Aorta (tissue), 5 donors: ENCODE measurements around the gene RTBDN. TPM values are rescaled to one million over a fixed set of nuclear protein-coding genes. Genes with fewer than 3 reads are reported as not detected.
A peak's percentile ranks its signal among the peaks of the same experiment; 100 is the strongest.

Experiments used
- ATAC-seq: fragments of 200-7000 bp; cut with Tn5 transposase; one replicate; pipeline ENCODE4 v1.9.1; 2022; ENCODE audit warnings: moderate library complexity; ENCODE audit not compliant: low FRiP score
- DNase-seq, 2 donors: peaks; one replicate each; pipeline ENCODE4 v3.0.0-alpha.2; 2020
- H3K27ac ChIP-seq, 2 donors: one replicate each; pipeline ENCODE4 v1.5.1; 2013; ENCODE audit warnings: low read length in 2 of 2, mild to moderate bottlenecking in 2 of 2, moderate library complexity in 2 of 2, control low read depth in 1 of 2, inconsistent platforms in 1 of 2, low read depth in 1 of 2
- H3K27me3 ChIP-seq, 2 donors: one replicate each; pipeline ENCODE4 v1.6.1; 2013; ENCODE audit warnings: control low read depth in 1 of 2, low read length in 1 of 2, mild to moderate bottlenecking in 1 of 2, moderate library complexity in 1 of 2; ENCODE audit not compliant: insufficient read depth in 2 of 2, control insufficient read depth in 1 of 2
- H3K36me3 ChIP-seq, 2 donors: one replicate each; pipeline ENCODE4 v1.6.1; 2013; ENCODE audit warnings: control low read depth in 1 of 2, low read length in 1 of 2, mild to moderate bottlenecking in 1 of 2; ENCODE audit not compliant: insufficient read depth in 2 of 2, control insufficient read depth in 1 of 2
- H3K4me1 ChIP-seq, 2 donors: one replicate each; pipeline ENCODE4 v1.6.1; 2013; ENCODE audit warnings: low read length in 2 of 2, control low read depth in 1 of 2, mild to moderate bottlenecking in 1 of 2, moderate library complexity in 1 of 2; ENCODE audit not compliant: insufficient read depth in 2 of 2, control insufficient read depth in 1 of 2
- H3K4me3 ChIP-seq, 2 donors: one replicate each; pipeline ENCODE4 v1.5.1; 2013; ENCODE audit warnings: low read length in 2 of 2, control low read depth in 1 of 2, mild to moderate bottlenecking in 1 of 2
- H3K9me3 ChIP-seq: one replicate; pipeline ENCODE4 v1.6.1; 2013; ENCODE audit warnings: mild to moderate bottlenecking, low read length; ENCODE audit not compliant: control insufficient read depth
- WGBS, 2 donors: extraction: QIAGEN DNeasy Blood & Tissue Kit; methylation state at CpG; one replicate each; pipeline ENCODE4 v1.1.7; 2013; 5-methylcytosine and 5-hydroxymethylcytosine counted together
- intact Hi-C, 2 donors: fragments of 100-400 bp; cut with DNase I; formaldehyde crosslinking; loops; one replicate each; pipeline versions ENCODE4 v1.14.2 to v1.15.0; 2022
- long read RNA-seq, 2 donors: library from polyadenylated mRNA; unstranded; transcript quantifications; one replicate each; pipeline ENCODE4 v2.0.0, GENCODE V29; 2020 to 2021
- polyA plus RNA-seq, 2 donors: library from polyadenylated mRNA; stranded (reverse); fragments of 200-250 nt; gene quantifications; one replicate each; pipeline ENCODE4 v1.2.3, GENCODE V29; 2013
- total RNA-seq, 2 donors: library from RNA; stranded (reverse); fragmentation: NEBNext Ultra II Directional; extraction: Animal tissue kit (Norgen Biotek cat#: 25700); gene quantifications; one replicate each; pipeline ENCODE4 v1.2.1, GENCODE V29; 2021
- donor health status: healthy with polysubstance abuse.
- donor health status: Bipolar disorder and iron deficiency.
- donor health status: DM: no; HTN: no; CAD: no.
- donor health status: DM: no; HTN: no; CAD: no.
- donor health status: DM: yes; HTN: yes; CAD: no.

RTBDN gene
- total RNA-seq = not detected
- 1 to 10 TPM in 1 of 2 donors, not detected in 1; 2.0 TPM for polyA plus RNA-seq
- long read RNA-seq, donor 1 = 0 reads
- long read RNA-seq, donor 2 = 0 reads

DNA sequence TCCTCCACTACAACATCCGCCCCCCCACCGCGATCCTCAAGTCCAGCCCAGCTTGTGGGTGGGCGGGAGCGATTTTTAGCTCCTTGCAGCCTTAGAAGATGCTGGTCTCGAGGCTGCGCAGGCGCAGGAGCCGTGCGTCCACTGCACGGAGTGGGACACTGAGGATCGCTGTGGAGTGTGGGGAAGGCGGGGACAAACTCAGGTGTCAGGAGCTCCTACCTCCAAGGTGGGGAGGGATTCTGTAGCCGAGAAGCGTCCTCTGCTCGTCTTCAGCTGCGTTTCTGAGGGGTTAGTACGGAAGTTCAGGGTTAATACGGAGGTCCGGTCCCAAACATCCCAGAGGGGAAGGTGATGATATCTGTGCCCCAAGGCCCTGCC is at the start of gene RTBDN:
RTBDN (minus strand) TSS at position 14 of the 378 bp plus-strand sequence. CDS start 4,600 bp downstream, outside the sequence.
- Histone ChIP-seq H3K9me3 (no peaks in the 10 kb centered on the region), H3K4me3 (peak within 1 kb of the TSS in 1 of 2 donors; percentile 21), H3K4me1 (no peaks in the 10 kb centered on the region), H3K36me3 (no peaks in the 10 kb centered on the region), H3K27me3 (no peaks in the 10 kb centered on the region), H3K27ac (no peak within 1 kb of the TSS)
- DNase-seq (no peak), ATAC-seq (no peak)
- WGBS, 2 donors = 5 to 7% methylated on average over 20 of the region's 20 CpGs
- intact Hi-C loops = no loop called here

DNA sequence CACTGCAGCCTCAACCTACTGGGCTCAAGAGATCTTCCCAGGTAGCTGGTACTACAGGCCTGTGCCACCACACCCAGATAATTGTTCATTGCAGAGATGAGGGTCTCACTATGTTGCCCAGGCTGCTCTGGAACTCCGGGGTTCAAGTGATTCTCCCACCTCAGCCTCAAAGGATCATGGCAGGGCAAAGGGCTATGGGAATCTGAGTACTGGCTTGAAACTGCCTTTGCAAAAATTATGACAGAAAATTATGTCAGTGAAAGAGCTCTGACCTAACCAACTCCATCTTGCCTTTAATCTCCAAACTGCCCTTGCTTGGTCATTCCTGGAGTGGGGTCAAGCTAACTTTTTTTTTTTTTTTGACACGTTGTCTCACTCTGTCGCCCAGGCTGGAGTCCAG is 48.2 kb upstream of the RTBDN start:
- Histone ChIP-seq H3K9me3 (peaks cover 2% of the 10 kb centered on the region), H3K36me3 (peaks cover 0 to 3% of the 10 kb centered on the region in 2 donors), H3K4me1 (no peaks in the 10 kb centered on the region), H3K4me3 (no peak overlapping the region), H3K27me3 (no peaks in the 10 kb centered on the region), H3K27ac (no peak overlapping the region)
- DNase-seq = no peak
- no peak for ATAC-seq
- WGBS, 2 donors = 74 to 83% methylated on average over 3 of the region's 3 CpGs
- intact Hi-C loops = no loop called here

DNA sequence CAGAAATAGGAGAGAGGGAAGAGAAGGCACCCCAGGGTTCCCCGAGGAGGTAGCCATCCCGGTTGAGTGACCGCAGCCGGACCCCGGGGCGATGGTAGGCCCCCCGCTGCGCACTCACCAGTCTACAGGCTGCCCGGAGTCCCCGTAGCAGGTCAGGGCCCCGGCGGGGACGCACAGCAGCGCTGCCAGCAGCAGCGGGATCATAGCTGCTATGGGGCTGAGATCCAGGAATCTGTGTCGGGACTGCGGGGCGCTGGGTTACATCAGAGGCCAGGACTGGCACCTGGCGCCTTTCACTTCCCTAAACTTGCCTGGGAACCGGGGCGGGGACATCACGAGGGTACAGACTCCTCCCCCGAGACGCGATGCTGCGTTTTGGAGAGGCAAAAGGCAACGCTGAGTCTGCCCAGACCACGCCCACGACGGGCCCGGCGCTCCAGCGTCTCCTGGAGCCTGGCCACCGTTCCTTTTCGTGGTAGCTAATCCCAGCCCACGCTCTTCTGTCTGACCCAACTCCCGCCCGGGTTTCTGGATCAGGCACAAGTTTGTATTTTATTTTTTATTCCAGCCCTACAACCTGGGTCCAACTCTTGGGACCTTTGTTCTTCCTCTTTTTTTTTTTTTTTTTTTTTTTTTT is 46.9 kb upstream of the RTBDN start, which contains the start of gene DNASE2:
DNASE2 (minus strand) TSS at position 278 of the 637 bp plus-strand sequence; CDS start at position 204, 74 bp downstream.
- peak; percentile 95 for ATAC-seq
- peak within 1 kb of the TSS; percentile 60 to 61 for H3K4me3 ChIP-seq
- peaks cover 2% of the 10 kb centered on the region for H3K9me3 ChIP-seq
- DNase-seq = peak; percentile 98
- no peaks in the 10 kb centered on the region for H3K27me3 ChIP-seq
- no peaks in the 10 kb centered on the region for H3K4me1 ChIP-seq
- intact Hi-C loops = no loop called here
- WGBS, 2 donors = 0% methylated on average over 38 of the region's 38 CpGs
- peak within 1 kb of the TSS; percentile 71 to 91 for H3K27ac ChIP-seq
- peaks cover 0 to 3% of the 10 kb centered on the region in 2 donors for H3K36me3 ChIP-seq

DNA sequence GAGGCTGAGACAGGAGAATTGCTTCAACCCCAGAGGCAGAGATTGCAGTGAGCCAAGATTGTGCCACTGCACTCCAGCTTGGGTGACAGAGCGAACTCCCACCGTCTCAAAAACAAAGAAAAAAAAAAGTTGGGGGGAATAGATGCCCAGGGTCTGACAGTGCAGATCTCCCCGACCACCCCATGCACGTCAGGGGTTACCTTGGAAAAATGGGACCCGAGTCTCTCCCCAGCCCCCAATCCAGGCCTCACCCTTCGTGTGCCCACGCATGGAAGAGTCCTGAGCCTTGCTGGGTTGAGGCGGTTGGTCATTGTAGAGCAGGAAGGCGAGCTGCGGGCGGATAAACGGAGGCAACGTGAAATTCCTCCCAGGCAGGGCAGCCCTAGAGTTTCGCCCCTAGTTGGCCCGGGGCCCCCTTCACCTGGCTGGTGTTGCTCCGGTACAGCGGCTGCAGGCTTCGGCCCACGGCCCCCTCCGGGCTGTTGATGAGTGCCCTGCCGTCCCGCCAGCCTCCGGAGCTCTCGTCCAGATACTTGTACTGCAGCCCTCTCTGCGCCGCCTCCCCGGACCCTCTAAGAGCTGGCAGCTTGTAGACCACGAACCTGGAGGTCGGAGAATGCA is 46.3 kb upstream of the RTBDN start:
- Histone ChIP-seq H3K4me3 (peak overlapping the region; percentile 60 to 61), H3K27me3 (no peaks in the 10 kb centered on the region), H3K9me3 (peaks cover 2% of the 10 kb centered on the region), H3K27ac (peak overlapping the region; percentile 71 to 91), H3K36me3 (peaks cover 0 to 5% of the 10 kb centered on the region in 2 donors), H3K4me1 (no peaks in the 10 kb centered on the region)
- 8 to 10% methylated on average over 29 of the region's 29 CpGs for WGBS, 2 donors
- ATAC-seq = peak; percentile 66
- peak; percentile 70 to 82 for DNase-seq
- intact Hi-C loops = no loop called here

DNA sequence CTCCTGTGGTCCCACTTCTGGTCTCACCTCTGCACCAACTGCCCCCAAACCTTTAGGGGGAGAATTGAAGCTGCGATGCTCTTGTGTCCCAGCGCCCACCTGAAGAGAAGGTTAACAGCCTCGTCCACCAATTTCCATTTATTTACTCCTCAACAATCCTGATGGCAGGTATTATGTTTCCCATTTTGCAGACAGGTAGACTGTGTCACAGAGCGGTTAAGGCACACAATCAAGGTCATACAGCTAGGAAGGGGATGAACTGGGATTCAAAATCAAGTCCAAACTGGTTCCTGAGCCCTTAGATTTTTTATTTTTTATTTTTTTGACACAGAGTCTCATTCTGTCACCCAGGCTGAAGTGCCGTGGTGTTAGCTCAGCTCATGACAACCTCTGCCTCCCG is 40.7 kb upstream of the RTBDN start:
- DNase-seq (no peak), ATAC-seq (no peak)
- no peak overlapping the region for H3K4me3 ChIP-seq
- intact Hi-C loops = no loop called here
- H3K9me3 ChIP-seq = no peaks in the 10 kb centered on the region
- 94 to 96% methylated on average over 6 of the region's 6 CpGs for WGBS, 2 donors
- H3K27me3 ChIP-seq = no peaks in the 10 kb centered on the region
- H3K36me3 ChIP-seq = peaks cover 0 to 5% of the 10 kb centered on the region in 2 donors
- H3K4me1 ChIP-seq = no peaks in the 10 kb centered on the region
- no peak overlapping the region for H3K27ac ChIP-seq

DNA sequence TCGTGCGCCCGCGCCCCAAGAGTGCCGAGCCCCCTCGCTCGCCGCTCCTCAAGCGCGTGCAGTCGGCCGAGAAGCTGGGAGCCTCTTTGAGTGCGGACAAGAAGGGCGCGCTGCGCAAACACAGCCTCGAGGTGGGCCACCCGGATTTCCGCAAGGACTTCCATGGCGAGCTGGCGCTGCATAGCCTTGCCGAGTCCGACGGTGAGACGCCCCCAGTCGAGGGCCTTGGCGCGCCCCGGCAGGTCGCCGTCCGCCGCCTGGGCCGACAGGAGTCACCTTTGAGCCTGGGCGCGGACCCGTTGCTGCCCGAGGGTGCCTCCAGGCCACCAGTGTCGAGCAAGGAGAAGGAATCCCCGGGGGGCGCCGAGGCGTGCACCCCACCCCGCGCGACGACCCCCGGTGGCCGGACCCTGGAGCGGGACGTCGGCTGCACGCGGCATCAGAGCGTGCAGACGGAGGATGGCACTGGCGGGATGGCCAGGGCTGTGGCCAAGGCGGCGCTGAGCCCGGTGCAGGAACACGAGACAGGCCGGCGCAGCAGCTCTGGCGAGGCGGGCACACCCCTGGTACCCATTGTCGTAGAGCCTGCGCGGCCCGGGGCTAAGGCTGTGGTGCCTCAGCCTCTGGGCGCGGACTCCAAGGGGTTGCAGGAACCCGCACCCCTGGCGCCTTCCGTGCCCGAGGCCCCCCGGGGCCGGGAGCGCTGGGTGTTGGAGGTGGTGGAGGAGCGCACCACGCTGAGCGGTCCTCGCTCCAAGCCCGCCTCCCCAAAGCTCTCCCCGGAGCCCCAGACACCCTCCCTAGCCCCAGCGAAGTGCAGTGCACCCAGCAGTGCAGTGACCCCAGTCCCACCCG is 39.7 kb upstream of the RTBDN start:
- Histone ChIP-seq H3K27me3 (no peaks in the 10 kb centered on the region), H3K36me3 (peaks cover 0 to 5% of the 10 kb centered on the region in 2 donors), H3K4me1 (no peaks in the 10 kb centered on the region), H3K9me3 (no peaks in the 10 kb centered on the region), H3K27ac (no peak overlapping the region), H3K4me3 (no peak overlapping the region)
- intact Hi-C loops = no loop called here
- DNase-seq (peak in 1 of 2 donors; percentile 42), ATAC-seq (peak; percentile 26)
- 87 to 88% methylated on average over 79 to 86 of the region's 86 CpGs for WGBS, 2 donors

DNA sequence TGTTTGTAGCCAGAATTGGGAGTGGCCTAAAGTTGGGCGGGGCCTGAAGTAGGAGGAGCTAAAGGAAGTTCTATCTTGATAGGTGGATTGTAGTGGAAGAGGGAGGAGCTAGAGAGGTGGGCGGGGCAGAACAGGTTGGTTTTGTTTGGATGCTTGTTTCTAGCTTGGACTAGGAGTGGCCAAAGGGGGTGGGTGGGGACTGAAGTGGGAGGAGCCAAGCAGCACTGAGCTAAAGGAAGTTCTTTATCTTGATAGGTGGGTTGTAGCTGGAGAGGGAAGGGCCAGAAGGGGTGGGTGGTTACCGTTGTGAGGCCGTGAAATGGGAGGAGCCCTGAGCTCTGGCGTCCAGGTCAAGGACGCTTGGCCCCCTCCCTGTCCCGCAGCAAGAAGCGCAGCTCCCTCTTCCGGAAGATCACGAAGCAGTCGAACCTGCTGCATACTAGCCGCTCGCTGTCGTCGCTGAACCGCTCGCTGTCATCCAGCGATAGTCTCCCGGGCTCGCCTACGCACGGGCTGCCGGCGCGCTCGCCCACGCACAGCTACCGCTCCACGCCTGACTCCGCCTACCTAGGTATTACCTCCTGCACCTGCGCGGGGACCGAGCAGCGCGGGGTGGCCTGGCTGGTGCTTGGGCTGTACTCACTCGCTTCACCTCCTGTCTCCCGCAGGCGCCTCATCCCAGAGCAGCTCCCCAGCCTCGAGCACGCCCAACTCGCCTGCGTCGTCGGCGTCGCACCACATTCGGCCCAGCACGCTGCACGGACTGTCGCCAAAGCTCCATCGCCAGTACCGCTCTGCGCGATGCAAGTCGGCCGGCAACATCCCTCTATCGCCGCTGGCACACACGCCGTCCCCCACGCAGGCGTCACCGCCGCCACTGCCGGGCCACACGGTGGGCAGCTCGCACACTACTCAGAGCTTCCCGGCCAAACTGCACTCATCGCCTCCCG is 38.8 kb upstream of the RTBDN start:
- Histone ChIP-seq H3K4me1 (no peaks in the 10 kb centered on the region), H3K9me3 (no peaks in the 10 kb centered on the region), H3K27ac (no peak overlapping the region), H3K27me3 (no peaks in the 10 kb centered on the region), H3K4me3 (no peak overlapping the region), H3K36me3 (peaks cover 0 to 2% of the 10 kb centered on the region in 2 donors)
- peak in 1 of 2 donors; percentile 76 for DNase-seq
- peak; percentile 37 for ATAC-seq
- intact Hi-C loops = no loop called here
- WGBS, 2 donors = 46 to 50% methylated on average over 65 to 70 of the region's 70 CpGs

DNA sequence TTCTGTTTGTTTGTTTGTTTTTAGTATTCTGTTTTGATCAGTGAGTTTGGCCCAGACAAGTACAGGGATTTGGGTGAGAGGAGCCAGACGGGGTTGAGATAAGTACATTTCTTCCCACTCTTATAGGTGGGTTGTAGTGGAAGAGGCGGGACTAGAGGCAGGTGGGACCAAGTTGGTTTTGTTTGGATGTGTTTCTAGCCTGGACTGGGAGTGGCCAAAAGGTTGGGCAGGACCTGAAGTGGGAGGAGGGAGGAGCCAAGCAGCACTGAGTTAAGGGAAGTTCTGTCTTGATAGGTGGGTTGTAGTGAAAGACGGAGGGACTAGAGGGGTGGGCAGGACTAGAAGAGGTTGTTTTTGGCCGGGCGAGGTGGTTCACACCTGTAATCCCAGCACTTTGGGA is 37.9 kb upstream of the RTBDN start:
- Histone ChIP-seq H3K27me3 (no peaks in the 10 kb centered on the region), H3K27ac (no peak overlapping the region), H3K4me1 (no peaks in the 10 kb centered on the region), H3K9me3 (no peaks in the 10 kb centered on the region), H3K36me3 (peaks cover 0 to 2% of the 10 kb centered on the region in 2 donors), H3K4me3 (no peak overlapping the region)
- intact Hi-C loops = no loop called here
- ATAC-seq (no peak), DNase-seq (peak in 1 of 2 donors; percentile 19)
- WGBS, 2 donors = 90 to 92% methylated on average over 5 of the region's 5 CpGs
